GM18868 (cell line): ENCODE measurements around the gene KIF3A.

ENCODE experiments used
- ATAC-seq: cut with Tn5 transposase; IDR thresholded peaks from one replicate; pipeline ENCODE4 v1.9.1; 2021; ENCODE audit warnings: mild to moderate bottlenecking, moderate library complexity; ENCODE audit not compliant: unreplicated experiment

Gene KIF3A

GRCh38 chr5:132679717-132680380 lies 57.5 kb downstream of the KIF3A start:
- no peak for ATAC-seq

GRCh38 chr5:132679166-132679565 lies 58.2 kb downstream of the KIF3A start:
- ATAC-seq = no peak

- no peak for ATAC-seq
These were observed 58.6 kb downstream of the KIF3A start for GRCh38 chr5:132678735-132679134.

GRCh38 chr5:132677682-132678400 lies 59.5 kb downstream of the KIF3A start:
- ATAC-seq = no peak

- ATAC-seq = no peak
These were observed 60.2 kb downstream of the KIF3A start for GRCh38 chr5:132677191-132677590.

- no peak for ATAC-seq
These were observed 61.2 kb downstream of the KIF3A start for GRCh38 chr5:132675936-132676689.

- peak; percentile 85 for ATAC-seq
These were observed 62.5 kb downstream of the KIF3A start for GRCh38 chr5:132674671-132675506.

GRCh38 chr5:132673939-132674630 lies 63.3 kb downstream of the KIF3A start, which contains the start of gene IL4:
Gene IL4, plus strand, starts transcription at chr5:132673989. Its CDS starts 62 bp downstream, at chr5:132674051.
- no peak for ATAC-seq

GRCh38 chr5:132673488-132673887 lies 63.9 kb downstream of the KIF3A start:
- ATAC-seq = no peak

GRCh38 chr5:132671000-132671399 lies 66.3 kb downstream of the KIF3A start:
- no peak for ATAC-seq

GRCh38 chr5:132669966-132670882 lies 67.1 kb downstream of the KIF3A start:
- ATAC-seq = no peak

GRCh38 chr5:132669455-132669820 lies 67.9 kb downstream of the KIF3A start:
- no peak for ATAC-seq

- no peak for ATAC-seq
These were observed 68.5 kb downstream of the KIF3A start for GRCh38 chr5:132668706-132669454.

GRCh38 chr5:132667761-132668705 lies 69.3 kb downstream of the KIF3A start:
- ATAC-seq = no peak

- ATAC-seq = no peak
These were observed 70.0 kb downstream of the KIF3A start for GRCh38 chr5:132667309-132667708.

GRCh38 chr5:132666310-132667123 lies 70.8 kb downstream of the KIF3A start:
- ATAC-seq = no peak
